ENCODE data around the gene TRAP1. TPM values are rescaled to one million over a fixed set of nuclear protein-coding genes. Genes with fewer than 3 reads are reported as not detected.

The TRAP1 gene
- polyA plus RNA-seq, 1 of the 3 experiments (the other 2 are of a cell fraction) = 129 TPM

DNA sequence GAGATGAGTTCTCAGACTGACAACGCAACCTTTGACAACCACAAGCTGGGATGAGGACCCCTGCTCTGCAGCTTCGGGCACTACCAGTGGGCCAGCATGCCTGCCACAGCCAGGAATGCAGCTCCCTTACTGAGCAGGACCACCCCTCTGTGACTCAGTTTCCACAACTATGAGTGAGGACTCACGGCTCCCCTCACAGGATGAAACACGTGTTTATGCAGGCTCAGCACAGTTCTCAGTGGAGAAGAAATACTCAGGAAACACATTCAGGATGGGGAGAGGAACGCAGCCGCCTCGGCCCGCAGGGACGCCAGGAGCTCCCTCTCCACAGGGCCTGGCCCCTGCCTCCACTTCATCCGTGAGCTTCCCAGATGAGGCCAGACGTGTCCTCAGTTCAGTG, 48.7 kb downstream of the TRAP1 start:
- Histone ChIP-seq H3K79me2 (ENCODE audit: insufficient read depth) (no peaks in the 10 kb centered on the region), H3K9ac (no peak overlapping the region), H3K4me3 (ENCODE audit: low read depth in 2 of 2, low read length in 1 of 2) (no peak overlapping the region), H3K9me2 (no peaks in the 10 kb centered on the region), H2AFZ (ENCODE audit: low read depth) (no peak overlapping the region), H4K20me1 (ENCODE audit: insufficient read depth) (no peaks in the 10 kb centered on the region), H3F3A (replicated peaks; ENCODE audit: insufficient read depth) (no peaks in the 10 kb centered on the region), H3K4me1 (ENCODE audit: control insufficient read depth in 1 of 2, insufficient read depth in 2 of 2, low read depth in 1 of 2, low read length in 1 of 2) (no peaks in the 10 kb centered on the region), H3K36me3 (replicated peaks in 1 of 2; ENCODE audit: control insufficient read depth in 1 of 2, insufficient read depth in 2 of 2, low read length in 1 of 2) (peaks cover 16 to 44% of the 10 kb centered on the region in 2 experiments), H3K9me3 (no peaks in the 10 kb centered on the region), H3K27ac (ENCODE audit: low read depth in 2 of 2, low read length in 1 of 2) (no peak overlapping the region), H3K27me3 (ENCODE audit: insufficient read depth) (no peaks in the 10 kb centered on the region), H3K4me2 (no peak overlapping the region)
- ChIA-PET CTCF (interaction anchor here (1.2 kb wide), 1 partner anchor 23 kb away, joined by 4 read pairs; no protein-coding TSS in a partner anchor), POLR2A (no interaction called here)
- no peak for TF ChIP-seq RAD21 (IDR thresholded peaks at IDR 0.05; ENCODE audit: low read length)
- no peak for TF ChIP-seq FOXJ3 (CRISPR knock-in tag; IDR thresholded peaks at IDR 0.05)
- no peak for TF ChIP-seq SIN3A (IDR thresholded peaks at IDR 0.05; ENCODE audit: borderline replicate concordance, low read depth, low read length)
- TF ChIP-seq, protein P1, sequence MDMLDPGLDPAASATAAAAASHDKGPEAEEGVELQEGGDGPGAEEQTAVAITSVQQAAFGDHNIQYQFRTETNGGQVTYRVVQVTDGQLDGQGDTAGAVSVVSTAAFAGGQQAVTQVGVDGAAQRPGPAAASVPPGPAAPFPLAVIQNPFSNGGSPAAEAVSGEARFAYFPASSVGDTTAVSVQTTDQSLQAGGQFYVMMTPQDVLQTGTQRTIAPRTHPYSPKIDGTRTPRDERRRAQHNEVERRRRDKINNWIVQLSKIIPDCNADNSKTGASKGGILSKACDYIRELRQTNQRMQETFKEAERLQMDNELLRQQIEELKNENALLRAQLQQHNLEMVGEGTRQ (IDR thresholded peaks at IDR 0.05; ENCODE audit: borderline replicate concordance, low read depth, low read length) = no peak
- TF ChIP-seq, protein P2, sequence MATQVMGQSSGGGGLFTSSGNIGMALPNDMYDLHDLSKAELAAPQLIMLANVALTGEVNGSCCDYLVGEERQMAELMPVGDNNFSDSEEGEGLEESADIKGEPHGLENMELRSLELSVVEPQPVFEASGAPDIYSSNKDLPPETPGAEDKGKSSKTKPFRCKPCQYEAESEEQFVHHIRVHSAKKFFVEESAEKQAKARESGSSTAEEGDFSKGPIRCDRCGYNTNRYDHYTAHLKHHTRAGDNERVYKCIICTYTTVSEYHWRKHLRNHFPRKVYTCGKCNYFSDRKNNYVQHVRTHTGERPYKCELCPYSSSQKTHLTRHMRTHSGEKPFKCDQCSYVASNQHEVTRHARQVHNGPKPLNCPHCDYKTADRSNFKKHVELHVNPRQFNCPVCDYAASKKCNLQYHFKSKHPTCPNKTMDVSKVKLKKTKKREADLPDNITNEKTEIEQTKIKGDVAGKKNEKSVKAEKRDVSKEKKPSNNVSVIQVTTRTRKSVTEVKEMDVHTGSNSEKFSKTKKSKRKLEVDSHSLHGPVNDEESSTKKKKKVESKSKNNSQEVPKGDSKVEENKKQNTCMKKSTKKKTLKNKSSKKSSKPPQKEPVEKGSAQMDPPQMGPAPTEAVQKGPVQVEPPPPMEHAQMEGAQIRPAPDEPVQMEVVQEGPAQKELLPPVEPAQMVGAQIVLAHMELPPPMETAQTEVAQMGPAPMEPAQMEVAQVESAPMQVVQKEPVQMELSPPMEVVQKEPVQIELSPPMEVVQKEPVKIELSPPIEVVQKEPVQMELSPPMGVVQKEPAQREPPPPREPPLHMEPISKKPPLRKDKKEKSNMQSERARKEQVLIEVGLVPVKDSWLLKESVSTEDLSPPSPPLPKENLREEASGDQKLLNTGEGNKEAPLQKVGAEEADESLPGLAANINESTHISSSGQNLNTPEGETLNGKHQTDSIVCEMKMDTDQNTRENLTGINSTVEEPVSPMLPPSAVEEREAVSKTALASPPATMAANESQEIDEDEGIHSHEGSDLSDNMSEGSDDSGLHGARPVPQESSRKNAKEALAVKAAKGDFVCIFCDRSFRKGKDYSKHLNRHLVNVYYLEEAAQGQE (IDR thresholded peaks at IDR 0.05; ENCODE audit: low read depth, low read length) = no peak
- TF ChIP-seq SMC3 (IDR thresholded peaks at IDR 0.05; ENCODE audit: low read depth, low read length) = no peak
- DNase-seq = no peak
- 90% methylated on average over 6 of the region's 11 CpGs for WGBS (ENCODE audit: low lambda C conversion rate)

DNA sequence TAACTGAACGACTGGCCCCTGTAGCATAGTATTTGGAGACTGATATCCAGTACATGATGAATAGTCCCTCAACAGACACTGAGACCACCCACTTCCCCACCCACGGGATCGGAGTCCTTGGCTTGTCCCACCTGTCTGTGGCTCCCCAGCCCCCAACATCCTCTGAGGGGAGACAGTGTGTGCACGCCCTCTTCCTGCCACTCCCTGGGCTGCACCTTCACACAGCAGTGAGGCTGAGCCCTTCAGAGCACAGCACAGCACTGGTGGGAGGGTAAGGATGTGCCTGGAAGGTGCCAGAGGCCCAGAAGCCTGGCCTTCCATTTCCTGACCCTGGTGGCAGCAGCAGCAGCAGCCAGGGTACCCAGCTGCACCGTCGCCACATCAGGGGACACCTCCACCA, 51.8 kb downstream of the TRAP1 start:
- ChIA-PET POLR2A (no interaction called here), CTCF (interaction anchor here (1.8 to 3.5 kb wide), 2 partner anchors 12 to 25 kb away, joined by 5 to 15 read pairs; partner anchors contain the start of gene DNASE1)
- Histone ChIP-seq H3K9me3 (no peaks in the 10 kb centered on the region), H3K27ac (ENCODE audit: low read depth in 2 of 2, low read length in 1 of 2) (no peak overlapping the region), H3K79me2 (ENCODE audit: insufficient read depth) (no peaks in the 10 kb centered on the region), H3F3A (replicated peaks; ENCODE audit: insufficient read depth) (no peaks in the 10 kb centered on the region), H3K4me3 (ENCODE audit: low read depth in 2 of 2, low read length in 1 of 2) (no peak overlapping the region), H3K4me2 (no peak overlapping the region), H4K20me1 (ENCODE audit: insufficient read depth) (no peaks in the 10 kb centered on the region), H2AFZ (ENCODE audit: low read depth) (no peak overlapping the region), H3K27me3 (ENCODE audit: insufficient read depth) (no peaks in the 10 kb centered on the region), H3K36me3 (replicated peaks in 1 of 2; ENCODE audit: control insufficient read depth in 1 of 2, insufficient read depth in 2 of 2, low read length in 1 of 2) (peaks cover 14 to 62% of the 10 kb centered on the region in 2 experiments), H3K4me1 (ENCODE audit: control insufficient read depth in 1 of 2, insufficient read depth in 2 of 2, low read depth in 1 of 2, low read length in 1 of 2) (no peaks in the 10 kb centered on the region), H3K9ac (no peak overlapping the region), H3K9me2 (no peaks in the 10 kb centered on the region)
- WGBS (ENCODE audit: low lambda C conversion rate) = 67% methylated on average over 1 of the region's 6 CpGs
- no peak for DNase-seq
- TF ChIP-seq, protein P3, sequence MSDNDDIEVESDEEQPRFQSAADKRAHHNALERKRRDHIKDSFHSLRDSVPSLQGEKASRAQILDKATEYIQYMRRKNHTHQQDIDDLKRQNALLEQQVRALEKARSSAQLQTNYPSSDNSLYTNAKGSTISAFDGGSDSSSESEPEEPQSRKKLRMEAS (IDR thresholded peaks at IDR 0.05; ENCODE audit: low read depth) = no peak
- TF ChIP-seq JUND (IDR thresholded peaks at IDR 0.05) (no peak), GABPA (IDR thresholded peaks at IDR 0.05; ENCODE audit: low read depth) (no peak), ELF1 (IDR thresholded peaks at IDR 0.05) (no peak), RAD21 (IDR thresholded peaks at IDR 0.05; ENCODE audit: low read length) (no peak), RXRA (IDR thresholded peaks at IDR 0.05; ENCODE audit: borderline replicate concordance, low read depth) (no peak), FOSL2 (IDR thresholded peaks at IDR 0.05; ENCODE audit: borderline replicate concordance, low read depth) (no peak)
- TF ChIP-seq, protein P4, sequence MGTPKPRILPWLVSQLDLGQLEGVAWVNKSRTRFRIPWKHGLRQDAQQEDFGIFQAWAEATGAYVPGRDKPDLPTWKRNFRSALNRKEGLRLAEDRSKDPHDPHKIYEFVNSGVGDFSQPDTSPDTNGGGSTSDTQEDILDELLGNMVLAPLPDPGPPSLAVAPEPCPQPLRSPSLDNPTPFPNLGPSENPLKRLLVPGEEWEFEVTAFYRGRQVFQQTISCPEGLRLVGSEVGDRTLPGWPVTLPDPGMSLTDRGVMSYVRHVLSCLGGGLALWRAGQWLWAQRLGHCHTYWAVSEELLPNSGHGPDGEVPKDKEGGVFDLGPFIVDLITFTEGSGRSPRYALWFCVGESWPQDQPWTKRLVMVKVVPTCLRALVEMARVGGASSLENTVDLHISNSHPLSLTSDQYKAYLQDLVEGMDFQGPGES (IDR thresholded peaks at IDR 0.05; ENCODE audit: low read depth, low read length) = no peak
- TF ChIP-seq, protein P2 (IDR thresholded peaks at IDR 0.05; ENCODE audit: low read depth, low read length) = no peak
- TF ChIP-seq, protein P1 (IDR thresholded peaks at IDR 0.05; ENCODE audit: borderline replicate concordance, low read depth, low read length) = no peak
